ENCODE data around the gene CCDC90B.
"Not testable (repeated sequence)": the region's sequence is repeated elsewhere in the genome, so short reads cannot be mapped to it uniquely, and the experiment has no call there.

CCDC90B gene

DNA sequence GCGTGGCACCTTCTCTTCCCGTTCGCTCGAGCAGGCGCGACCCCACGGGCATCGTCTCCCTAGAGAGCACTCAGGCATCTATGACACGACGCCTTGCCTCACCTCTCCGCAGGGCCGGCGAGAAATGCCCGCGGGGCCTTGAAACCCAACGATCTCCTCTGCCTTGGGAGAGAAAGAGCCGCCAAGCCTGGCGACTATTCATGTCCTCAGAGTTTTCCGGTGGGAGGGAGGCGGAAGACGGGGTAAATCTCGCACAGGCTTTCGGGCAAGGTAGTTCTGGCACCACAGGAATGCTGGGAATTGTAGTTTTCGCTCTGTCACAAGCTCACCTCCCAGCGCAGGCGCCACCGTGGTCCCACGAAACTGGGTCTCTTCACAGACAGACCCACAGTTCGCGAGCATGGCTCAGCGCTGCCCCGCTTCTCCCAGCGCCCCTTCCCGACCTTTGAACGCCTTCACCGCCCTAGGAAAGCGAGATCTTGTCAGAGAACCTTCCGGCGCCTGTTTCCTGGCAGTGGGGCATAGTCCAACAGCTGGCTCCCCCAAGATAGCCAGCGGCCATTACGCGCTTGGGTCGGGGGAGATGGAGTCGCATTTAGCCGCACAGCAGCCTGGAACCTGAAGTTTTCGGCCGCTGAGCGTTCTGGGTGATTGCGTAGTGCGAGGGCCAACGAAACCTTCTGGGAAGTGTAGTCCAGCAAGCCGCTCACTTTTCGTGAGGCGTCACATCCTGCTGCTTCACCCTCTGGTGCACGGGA is at the start of gene CCDC90B:
Gene CCDC90B, minus strand, starts transcription at position 597 of the 758 bp plus-strand sequence. Its CDS starts 395 bp downstream, at position 202.
- peaks cover 3% of the 10 kb centered on the region for H3K9me3 Mint-ChIP-seq
- H3K27ac Mint-ChIP-seq: peak within 1 kb of the TSS; percentile 97
- peaks cover 43% of the 10 kb centered on the region for H3K4me1 Mint-ChIP-seq
- H3K4me3 Mint-ChIP-seq: peak within 1 kb of the TSS; percentile 98
- H3K36me3 Mint-ChIP-seq: peaks cover 5% of the 10 kb centered on the region
- no peaks in the 10 kb centered on the region for H3K27me3 Mint-ChIP-seq

GRCh38 chr11:83335446-83336070 is 49.4 kb upstream of the CCDC90B start:
- H3K9me3 Mint-ChIP-seq: no peaks in the 10 kb centered on the region
- no peak overlapping the region for H3K27ac Mint-ChIP-seq
- H3K27me3 Mint-ChIP-seq: no peaks in the 10 kb centered on the region
- no peaks in the 10 kb centered on the region for H3K4me1 Mint-ChIP-seq
- peaks cover 2% of the 10 kb centered on the region for H3K36me3 Mint-ChIP-seq
- no peak overlapping the region for H3K4me3 Mint-ChIP-seq

GRCh38 chr11:83330303-83330702 is 44.1 kb upstream of the CCDC90B start:
- Mint-ChIP-seq H3K9me3 (no peaks in the 10 kb centered on the region), H3K27me3 (no peaks in the 10 kb centered on the region), H3K4me3 (no peak overlapping the region), H3K27ac (no peak overlapping the region), H3K36me3 (peaks cover 2% of the 10 kb centered on the region), H3K4me1 (no peaks in the 10 kb centered on the region)

GRCh38 chr11:83326326-83326725 is 40.2 kb upstream of the CCDC90B start:
- Mint-ChIP-seq H3K9me3 (no peaks in the 10 kb centered on the region), H3K27me3 (peaks cover 13% of the 10 kb centered on the region), H3K36me3 (peaks cover 2% of the 10 kb centered on the region), H3K27ac (no peak overlapping the region), H3K4me3 (no peak overlapping the region), H3K4me1 (no peaks in the 10 kb centered on the region)

GRCh38 chr11:83319346-83319745 is 33.2 kb upstream of the CCDC90B start:
- Mint-ChIP-seq H3K36me3 (no peaks in the 10 kb centered on the region), H3K27ac (no peak overlapping the region), H3K4me1 (no peaks in the 10 kb centered on the region), H3K4me3 (no peak overlapping the region), H3K9me3 (no peaks in the 10 kb centered on the region), H3K27me3 (peaks cover 13% of the 10 kb centered on the region)

DNA sequence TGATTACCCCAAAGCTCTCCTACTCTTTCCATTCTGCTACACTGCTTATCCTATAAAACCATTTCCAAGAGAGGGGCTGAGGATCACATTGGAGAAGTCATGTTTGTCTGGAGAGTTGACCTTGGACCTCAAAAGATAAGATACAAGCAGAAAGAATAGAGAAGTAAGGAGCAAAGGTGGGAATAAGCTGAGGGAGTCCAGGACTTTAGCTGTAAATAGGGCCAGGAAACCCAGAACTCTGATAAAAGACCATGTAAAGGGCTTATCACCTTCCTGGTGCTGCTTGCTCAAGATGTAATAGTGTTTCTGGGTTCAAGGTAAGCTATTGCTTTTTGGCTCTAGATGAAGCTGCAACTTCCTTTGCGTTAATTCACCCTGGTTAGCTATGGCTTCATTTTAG is 32.8 kb upstream of the CCDC90B start:
- peaks cover 9% of the 10 kb centered on the region for H3K27me3 Mint-ChIP-seq
- no peaks in the 10 kb centered on the region for H3K4me1 Mint-ChIP-seq
- H3K36me3 Mint-ChIP-seq: no peaks in the 10 kb centered on the region
- no peaks in the 10 kb centered on the region for H3K9me3 Mint-ChIP-seq
- no peak overlapping the region for H3K27ac Mint-ChIP-seq
- no peak overlapping the region for H3K4me3 Mint-ChIP-seq

GRCh38 chr11:83317757-83318690 is 31.9 kb upstream of the CCDC90B start:
- peaks cover 2% of the 10 kb centered on the region for H3K27me3 Mint-ChIP-seq
- H3K9me3 Mint-ChIP-seq: no peaks in the 10 kb centered on the region
- no peak overlapping the region for H3K4me3 Mint-ChIP-seq
- H3K36me3 Mint-ChIP-seq: no peaks in the 10 kb centered on the region
- H3K27ac Mint-ChIP-seq: no peak overlapping the region
- H3K4me1 Mint-ChIP-seq: no peaks in the 10 kb centered on the region

- H3K4me3 Mint-ChIP-seq, H3K27me3 Mint-ChIP-seq, H3K27ac Mint-ChIP-seq, H3K36me3 Mint-ChIP-seq, H3K4me1 Mint-ChIP-seq, H3K9me3 Mint-ChIP-seq: not testable (repeated sequence)
These were observed 30.7 kb upstream of the CCDC90B start for GRCh38 chr11:83316897-83317268.

DNA sequence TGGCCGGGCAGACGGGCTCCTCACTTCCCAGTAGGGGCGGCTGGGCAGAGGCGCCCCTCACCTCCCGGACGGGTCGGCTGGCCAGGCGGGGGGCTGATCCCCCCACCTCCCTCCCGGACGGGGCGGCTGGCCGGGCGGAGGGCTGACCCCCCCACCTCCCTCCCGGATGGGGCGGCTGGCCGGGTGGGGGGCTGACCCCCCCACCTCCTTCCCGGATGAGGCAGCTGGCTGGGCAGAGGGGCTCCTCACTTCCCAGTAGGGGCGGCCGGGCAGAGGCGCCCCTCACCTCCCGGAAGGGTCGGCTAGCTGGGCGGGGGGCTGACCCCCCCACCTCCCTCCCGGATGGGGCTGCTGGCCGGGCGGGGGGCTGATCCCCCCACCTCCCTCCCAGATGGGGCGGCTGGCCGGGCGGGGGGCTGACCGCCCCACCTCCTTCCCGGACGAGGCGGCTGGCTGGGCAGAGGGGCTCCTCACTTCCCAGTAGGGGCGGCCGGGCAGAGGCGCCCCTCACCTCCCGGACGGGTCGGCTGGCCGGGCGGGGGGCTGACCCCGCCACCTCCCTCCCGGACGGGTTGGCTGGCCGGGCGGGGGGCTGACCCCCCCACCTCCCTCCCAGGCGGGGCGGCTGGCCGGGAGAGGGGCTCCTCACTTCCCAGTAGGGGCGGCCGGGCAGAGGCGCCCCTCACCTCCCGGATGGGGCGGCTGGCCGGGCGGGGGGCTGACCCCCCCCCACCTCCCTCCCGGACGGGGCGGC is 30.2 kb upstream of the CCDC90B start:
- not testable (repeated sequence) for H3K27ac Mint-ChIP-seq, H3K27me3 Mint-ChIP-seq, H3K4me3 Mint-ChIP-seq, H3K4me1 Mint-ChIP-seq, H3K9me3 Mint-ChIP-seq, H3K36me3 Mint-ChIP-seq

DNA sequence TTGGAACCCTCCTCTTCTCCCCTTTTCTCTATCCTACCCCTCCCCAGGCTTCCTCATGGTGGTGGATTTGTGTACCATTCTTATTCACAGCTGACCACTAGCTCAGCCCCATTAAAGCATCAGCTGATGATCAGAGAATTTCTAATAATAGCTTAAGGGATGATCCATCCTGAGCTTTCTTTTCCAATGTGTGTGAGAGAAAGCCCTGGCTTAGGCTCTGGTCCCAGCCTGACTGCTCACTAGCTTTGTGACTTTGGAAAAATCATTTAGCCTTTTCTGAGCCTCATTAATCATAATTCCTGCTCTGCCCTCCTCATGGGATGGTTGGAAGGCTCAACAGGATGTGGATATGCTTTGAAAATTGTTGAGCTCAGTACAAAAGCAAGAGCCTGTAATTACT is 26.3 kb upstream of the CCDC90B start:
- Mint-ChIP-seq H3K4me3 (no peak overlapping the region), H3K36me3 (no peaks in the 10 kb centered on the region), H3K27ac (no peak overlapping the region), H3K27me3 (peaks cover 2% of the 10 kb centered on the region), H3K4me1 (no peaks in the 10 kb centered on the region), H3K9me3 (no peaks in the 10 kb centered on the region)

GRCh38 chr11:83311701-83312100 is 25.5 kb upstream of the CCDC90B start:
- Mint-ChIP-seq H3K27me3 (peaks cover 2% of the 10 kb centered on the region), H3K9me3 (no peaks in the 10 kb centered on the region), H3K36me3 (no peaks in the 10 kb centered on the region), H3K4me1 (no peaks in the 10 kb centered on the region), H3K4me3 (no peak overlapping the region), H3K27ac (no peak overlapping the region)

DNA sequence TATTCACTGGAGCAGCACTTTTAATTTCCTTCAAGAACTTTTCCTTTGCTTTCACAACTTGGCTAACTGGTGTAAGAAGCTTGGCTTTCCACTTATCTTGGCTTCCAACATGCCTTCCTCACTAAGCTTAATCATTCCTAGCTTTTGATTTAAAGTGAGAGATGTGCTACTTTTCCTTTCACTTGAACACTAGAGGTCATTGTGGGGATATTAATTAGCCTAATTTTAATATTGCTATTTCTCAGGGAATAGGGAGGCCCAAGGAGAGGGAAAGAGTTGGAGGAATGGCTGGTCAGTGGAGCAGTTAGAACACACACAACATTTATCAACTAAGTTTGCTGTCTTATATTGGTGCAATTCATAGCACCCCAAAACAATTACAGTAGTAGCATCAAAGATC is 24.6 kb upstream of the CCDC90B start:
- Mint-ChIP-seq H3K36me3 (no peaks in the 10 kb centered on the region), H3K4me1 (no peaks in the 10 kb centered on the region), H3K27ac (no peak overlapping the region), H3K4me3 (no peak overlapping the region), H3K27me3 (peaks cover 2% of the 10 kb centered on the region), H3K9me3 (no peaks in the 10 kb centered on the region)

DNA sequence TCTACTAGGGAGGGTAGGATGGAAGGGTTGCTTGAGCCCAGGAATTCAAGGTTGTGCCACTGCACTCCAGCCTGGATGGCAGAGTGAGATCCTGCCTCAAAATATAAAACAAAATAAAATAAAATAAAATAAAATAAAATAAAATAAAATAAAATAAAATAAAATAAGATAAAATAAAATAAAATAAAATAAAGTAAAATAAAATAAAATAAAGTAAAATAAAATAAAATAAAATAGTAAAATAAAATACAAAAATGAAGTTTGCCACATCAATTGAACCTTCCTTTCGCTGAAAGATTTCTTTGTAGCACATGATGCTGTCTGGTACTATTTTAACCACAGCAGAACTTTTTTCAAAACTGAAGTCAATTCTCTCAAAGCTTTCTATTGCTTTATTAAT is 22.4 kb upstream of the CCDC90B start:
- H3K27ac Mint-ChIP-seq, H3K36me3 Mint-ChIP-seq, H3K9me3 Mint-ChIP-seq: not testable (repeated sequence)

GRCh38 chr11:83306200-83307080 is 20.3 kb upstream of the CCDC90B start:
- Mint-ChIP-seq H3K27ac (no peak overlapping the region), H3K4me3 (no peak overlapping the region), H3K9me3 (no peaks in the 10 kb centered on the region), H3K36me3 (no peaks in the 10 kb centered on the region), H3K27me3 (peaks cover 2% of the 10 kb centered on the region), H3K4me1 (no peaks in the 10 kb centered on the region)

More for the DNA sequence above, 22.4 kb upstream of the CCDC90B start:
- not testable (repeated sequence) for H3K27me3 Mint-ChIP-seq, H3K4me3 Mint-ChIP-seq, H3K4me1 Mint-ChIP-seq

All from activated naive CD4-positive, alpha-beta T cell treated with anti-CD3 and anti-CD28 coated beads, Interleukin-2, amount 50 U/mL, for 24 hours (primary cell).